GM21528 (cell line): Measurements from ENCODE around the gene NHSL2.
"Not testable (repeated sequence)": the region's sequence is repeated elsewhere in the genome, so short reads cannot be mapped to it uniquely, and the experiment has no call there.

Experiments used
- ATAC-seq: cut with Tn5 transposase; IDR thresholded peaks from one replicate; pipeline ENCODE4 v1.9.1; 2021; ENCODE audit warnings: mild to moderate bottlenecking, moderate library complexity; ENCODE audit not compliant: unreplicated experiment, low FRiP score

The NHSL2 gene

DNA sequence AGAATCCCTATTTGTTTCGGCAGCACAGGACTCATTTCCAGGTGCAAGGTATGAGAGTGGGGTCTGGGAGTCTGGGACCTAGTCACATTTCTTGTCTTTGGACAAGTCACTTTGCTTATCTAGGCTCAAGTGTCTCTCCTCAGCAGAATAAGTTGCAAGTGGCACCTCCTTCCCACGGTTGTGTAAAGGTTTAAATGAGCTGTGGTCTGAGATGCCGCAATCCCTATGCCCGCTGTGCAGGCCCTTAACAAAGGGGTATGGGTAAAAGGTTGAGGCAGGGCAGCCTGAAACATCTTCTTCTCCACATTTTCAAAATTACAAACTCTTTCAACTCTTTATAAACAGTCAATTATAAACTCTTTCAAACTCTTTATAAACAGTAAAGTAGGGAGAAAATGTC, 127.4 kb downstream of the NHSL2 start:
- ATAC-seq: no peak

DNA sequence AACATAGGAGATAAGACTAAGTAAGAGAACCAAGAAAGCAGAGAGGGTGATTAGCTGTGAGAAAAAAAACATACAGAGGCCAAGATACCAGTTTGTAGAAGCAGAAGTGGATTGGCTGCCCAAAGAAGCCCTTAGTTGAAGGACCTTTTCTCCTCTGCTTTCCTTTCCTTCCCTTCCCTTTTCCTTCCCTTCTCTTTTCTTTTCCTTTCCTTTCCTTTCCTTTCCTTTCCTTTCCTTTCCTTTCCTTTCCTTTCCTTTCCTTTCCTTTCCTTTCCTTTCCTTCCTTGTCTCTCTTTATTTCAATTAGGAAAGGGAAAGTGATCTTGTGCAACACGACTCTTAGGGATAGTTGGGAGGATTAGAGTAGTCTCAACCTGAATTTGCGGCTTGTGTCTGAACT, 128.2 kb downstream of the NHSL2 start:
- ATAC-seq: no peak

DNA sequence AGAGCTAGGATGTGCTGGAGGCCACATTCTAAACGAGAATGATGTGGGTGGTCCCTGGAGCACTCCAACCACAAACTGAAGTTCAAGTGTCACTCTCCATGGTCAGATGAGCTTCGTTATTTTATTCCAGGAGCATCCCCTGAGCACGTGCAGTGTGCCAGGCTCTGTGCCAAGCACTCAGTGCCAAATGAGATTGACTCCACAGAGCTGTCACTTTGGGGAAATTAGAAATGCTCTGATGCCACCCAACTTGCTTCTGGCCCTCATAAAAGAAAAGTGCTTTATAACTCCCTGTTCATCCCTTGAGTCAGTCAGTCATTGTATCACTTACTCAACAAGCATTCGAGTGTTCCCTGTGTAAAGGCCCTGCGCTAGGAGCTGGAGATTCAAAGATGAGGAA, 129.9 kb downstream of the NHSL2 start:
- ATAC-seq: no peak

DNA sequence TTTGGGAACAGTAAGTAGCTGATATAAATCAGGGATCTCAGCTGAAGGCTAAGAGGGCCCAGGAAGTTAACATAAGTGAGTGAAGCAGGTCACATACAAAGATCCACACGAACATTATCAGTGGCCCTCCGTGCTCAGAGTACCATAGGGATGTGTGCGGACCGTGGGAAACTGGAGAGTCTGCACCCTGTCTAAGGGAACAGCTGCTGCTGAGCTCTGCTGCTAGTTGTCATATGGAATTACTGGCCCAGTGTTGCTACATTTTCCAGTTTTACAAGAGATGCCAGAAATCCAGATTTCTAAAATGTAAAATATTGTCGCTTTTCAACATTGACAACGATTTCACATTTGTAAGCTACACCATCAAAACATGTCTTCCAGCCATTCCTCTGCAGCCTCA, 130.5 kb downstream of the NHSL2 start:
- ATAC-seq: no peak

DNA sequence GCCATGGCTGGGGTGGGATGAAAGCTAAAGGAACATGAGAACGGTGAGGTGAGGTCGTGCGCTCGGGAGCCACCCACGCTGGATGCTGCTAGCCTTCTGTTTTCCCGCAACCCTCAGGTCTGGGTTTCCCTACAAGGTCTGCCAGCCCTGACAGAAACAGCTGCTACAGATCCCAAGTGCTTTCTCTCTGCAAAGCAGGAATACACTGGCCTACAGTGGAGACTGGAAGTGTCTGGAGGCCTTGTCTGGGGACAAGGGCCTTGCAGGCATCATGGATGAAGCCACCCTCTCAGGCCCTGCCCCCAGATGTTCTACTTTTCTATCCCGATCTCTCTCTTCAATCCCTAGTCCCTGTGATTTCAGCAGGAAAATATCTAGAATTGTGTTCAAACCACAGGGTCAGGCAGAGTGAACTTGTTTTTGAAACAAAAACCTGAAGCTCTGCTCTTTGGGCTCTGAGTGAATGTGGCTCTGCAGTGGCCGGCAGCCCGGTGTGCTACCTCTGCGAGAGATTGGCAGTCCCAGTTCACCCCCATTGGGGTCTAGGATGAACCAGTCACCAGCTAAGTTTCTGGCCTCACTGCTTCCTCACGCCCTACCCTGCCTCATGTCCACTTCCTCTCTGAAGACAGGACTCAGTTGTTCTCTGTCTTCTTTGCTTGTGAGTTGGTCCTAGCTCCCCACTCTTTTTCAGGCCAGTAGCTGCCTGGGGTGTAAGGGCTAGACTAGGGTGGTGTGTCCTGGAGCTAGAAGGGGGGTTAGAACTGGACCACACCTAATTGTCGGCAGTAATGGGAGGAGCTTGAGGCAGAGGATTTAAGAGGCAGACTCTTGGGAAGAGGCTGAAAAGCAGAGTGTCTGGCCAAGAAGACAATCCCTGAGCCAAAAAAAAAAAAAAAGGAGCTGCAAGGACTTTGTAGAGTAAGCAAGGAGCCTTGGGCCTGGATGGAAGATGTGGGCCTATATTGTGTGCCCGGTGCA, 131.5 kb downstream of the NHSL2 start:
- ATAC-seq: no peak

DNA sequence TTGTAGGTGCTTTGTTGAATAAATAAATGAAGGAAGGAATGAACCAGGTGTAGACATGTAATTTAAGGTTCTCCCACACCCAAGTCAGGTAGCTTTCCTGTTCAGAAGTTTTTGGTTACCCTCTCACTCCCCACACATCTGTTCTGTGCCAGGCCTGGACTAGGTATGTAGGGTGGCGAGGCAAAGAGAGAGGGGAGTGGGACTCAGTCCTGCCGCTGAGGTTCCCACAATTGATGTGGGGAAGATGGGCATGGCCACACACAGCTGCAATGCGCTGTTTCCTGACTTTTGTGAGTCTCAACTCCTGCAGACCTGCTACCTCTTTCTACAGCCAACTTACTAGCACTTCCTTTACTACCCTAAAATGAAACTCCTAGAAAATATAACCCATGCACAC, 132.2 kb downstream of the NHSL2 start:
- no peak for ATAC-seq

DNA sequence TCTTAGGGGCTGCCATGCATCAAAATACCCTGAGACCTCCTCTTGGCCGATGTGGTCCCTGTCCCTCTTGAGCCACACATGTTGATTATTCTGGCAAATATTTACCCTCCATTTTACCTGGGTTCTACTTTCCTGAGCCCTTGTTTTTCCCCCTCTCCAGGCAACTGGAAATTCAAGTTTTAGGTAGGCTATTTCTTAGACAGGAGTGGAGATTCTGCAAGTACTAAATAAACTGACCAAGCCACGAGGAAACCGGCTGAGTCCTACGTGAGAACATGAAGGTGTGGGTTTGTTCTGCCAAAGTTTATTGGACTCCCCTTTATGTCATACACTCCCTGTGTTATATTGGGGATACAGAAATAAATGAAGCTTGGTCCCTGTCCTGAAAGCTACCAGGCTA, 133.0 kb downstream of the NHSL2 start:
- no peak for ATAC-seq

DNA sequence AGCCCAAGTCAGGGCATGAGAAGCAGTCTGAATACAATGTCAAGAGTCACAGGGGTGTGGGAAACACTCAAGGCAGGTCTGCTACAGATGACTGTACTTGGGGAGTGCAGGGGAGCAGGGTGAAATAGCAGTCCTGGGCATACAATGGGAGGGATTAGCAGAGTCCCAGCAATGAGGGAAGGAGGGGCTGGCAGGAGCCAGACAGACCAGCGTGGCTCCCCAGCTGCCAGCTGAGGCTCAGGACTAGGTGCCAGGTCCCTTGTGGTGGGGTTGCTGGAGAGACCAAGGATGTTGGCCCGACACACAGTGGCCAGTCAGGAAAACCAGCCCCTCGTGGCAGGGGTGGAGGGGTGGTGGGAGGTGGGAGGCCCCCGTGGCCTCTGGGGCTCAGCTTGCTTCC, 134.5 kb downstream of the NHSL2 start:
- ATAC-seq: no peak

DNA sequence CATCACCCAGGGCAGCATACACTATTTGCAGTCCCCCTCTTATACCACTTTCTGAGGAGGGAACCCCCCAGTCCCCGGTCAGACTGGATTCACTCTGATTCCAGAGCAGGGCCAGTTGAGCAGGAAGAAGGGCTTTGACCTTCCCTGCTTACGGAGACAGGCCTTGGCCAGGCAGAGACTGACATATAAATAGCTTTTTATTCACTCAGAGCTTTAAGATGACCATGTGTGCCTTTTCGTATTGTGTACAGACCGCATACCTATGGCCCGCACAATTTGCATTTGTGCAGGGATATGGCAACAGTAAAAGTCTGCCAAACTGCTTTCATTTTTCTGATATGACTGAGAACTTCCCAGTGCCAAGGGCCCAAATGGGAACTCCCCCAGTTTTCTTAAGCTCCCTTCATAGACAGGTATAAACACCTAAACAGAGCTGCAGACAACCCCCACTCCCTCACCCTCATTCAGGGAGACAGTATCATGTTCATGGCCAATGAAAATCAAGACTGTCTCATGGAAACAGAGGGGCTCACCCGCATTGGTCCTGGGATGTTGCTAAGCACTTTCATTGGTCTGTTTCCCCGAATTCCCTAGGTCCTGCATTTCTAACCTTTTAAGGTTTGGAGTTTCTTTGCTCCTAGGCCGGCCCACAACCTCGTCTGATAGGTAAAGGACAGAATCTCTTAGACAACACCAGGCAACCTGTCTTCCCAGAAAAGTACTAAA, 135.1 kb downstream of the NHSL2 start:
- ATAC-seq: no peak

DNA sequence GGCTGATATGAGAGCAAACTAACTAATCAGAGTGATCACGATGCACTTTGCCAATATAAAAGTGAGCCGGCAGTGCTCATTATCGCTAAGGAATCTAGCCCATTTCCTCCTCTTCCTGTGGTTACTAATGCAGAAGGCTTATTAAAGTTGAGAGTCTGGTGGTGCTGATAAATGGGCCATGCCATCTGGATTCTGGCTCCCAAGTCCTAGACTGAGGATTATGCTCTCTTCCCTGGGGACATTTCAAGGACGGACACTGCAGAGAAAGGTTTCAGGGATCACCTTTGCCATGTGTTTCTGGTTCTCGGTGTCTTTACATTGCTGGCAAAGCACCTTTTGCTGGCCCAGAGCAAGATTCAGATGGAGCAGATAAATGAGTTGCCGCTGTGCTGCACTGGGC, 135.8 kb downstream of the NHSL2 start:
- no peak for ATAC-seq

DNA sequence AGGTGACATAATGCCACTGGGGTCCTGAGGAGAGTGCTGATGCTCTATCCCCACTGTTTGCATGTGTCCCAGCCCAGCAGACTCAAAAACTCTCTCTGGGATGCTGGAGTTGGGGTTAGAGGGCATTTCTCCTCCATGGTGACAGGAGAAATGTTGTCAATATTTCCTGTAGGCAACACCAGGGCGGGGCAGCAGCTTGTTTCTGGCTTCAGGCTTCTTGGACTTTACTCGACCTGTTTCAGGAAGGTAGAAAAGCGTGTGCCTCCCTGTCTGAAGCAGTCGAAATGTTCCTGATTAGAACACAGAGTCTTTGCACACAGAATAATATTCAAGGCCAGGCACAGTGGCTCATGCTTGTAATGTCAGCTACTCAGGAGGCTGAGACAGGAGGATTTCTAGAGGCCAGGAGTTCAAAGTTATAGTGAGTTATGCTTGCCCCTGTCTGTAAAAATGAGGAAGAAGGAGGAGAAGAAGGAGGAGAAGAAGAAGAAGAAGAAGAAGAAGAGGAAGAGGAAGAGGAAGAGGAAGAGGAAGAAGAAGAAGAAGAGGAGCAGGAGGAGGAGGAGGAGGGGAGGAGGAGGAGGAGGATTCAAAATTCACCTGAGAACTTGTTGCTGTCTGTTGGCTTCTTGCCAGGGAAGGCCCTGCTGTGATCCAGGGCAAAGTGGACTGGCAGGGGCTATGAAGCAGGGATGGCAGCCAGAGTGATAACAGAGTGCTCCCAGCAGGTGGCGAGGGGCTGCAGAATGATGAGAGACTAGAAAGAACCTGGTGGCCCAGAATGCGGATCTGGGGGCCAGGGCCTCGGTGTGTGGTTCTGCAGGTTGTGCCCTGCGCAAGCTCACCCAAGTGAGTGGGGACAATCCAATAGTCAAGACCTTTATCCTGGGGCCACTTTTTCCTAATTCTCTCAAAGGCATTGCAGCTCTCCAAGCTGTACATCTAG, 138.1 kb downstream of the NHSL2 start:
- no peak for ATAC-seq

DNA sequence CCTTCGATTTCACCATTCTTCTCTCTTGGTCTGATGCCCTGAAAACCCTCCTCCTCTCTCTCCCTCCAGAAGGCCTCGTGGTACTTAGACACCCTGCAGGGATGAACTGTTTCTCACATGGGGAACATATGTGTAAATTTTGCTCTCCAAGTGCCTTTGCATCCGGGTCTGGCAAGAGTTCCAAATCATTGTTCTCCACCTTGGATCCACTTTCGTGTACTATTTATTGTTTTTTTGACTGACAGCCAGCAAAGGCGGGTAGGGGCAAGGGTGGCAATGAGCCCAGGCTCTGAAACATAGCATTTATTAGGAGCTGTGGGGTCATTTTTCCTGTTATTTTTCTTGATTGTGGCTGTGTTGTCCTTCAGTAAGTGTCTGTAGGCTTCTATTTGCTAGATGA, 139.4 kb downstream of the NHSL2 start:
- no peak for ATAC-seq

DNA sequence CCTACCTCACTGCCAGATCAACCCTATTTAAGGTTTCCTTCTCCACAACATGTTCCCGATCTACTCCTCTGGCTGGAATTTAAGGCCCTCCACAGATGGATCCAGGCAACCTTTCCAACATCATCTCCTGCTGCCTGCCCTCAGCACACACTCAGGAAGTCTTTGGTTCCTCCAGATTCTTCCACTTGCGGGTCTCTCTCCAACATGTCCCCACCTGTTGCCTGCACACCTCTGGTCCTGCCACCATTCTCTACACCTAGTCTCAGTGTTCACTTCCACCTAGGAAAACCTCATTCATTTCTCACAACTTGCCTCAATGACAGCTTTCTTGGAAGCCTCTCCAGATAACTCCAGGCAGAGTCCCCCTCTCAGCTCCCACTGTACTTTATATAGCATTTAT, 140.9 kb downstream of the NHSL2 start:
- no peak for ATAC-seq

DNA sequence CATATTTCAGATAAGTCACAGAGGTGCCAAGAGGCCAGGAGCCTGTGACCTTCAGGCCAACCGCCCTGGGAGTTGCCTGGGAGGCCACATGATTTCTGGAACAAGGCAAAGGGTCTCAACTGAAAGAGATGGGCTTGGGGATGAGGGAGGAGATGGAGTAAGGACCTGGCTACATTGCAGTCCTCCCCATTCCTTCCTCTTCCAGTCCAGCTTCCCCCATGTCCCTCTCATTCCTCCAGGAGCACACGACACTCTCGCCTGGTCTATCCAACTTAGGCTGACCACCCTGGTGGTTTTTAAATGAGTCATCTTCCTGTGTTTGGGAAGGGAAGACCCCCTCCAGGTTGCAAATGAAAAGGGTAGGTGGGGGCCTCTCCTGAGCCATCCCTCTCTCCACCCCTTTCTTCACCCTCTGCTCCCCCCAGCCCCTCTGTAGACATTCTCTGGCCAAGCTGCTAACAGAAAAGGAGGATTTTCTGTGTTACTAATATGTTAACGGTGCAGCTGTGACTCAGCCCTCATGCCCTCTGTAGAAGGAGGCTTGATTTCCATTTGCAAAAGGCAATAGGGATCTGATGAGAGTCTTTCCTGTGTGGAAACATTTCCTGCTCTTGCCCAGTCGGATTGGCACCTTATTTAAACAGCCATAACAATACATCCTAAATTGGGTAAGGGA, 141.9 kb downstream of the NHSL2 start:
- ATAC-seq: no peak

DNA sequence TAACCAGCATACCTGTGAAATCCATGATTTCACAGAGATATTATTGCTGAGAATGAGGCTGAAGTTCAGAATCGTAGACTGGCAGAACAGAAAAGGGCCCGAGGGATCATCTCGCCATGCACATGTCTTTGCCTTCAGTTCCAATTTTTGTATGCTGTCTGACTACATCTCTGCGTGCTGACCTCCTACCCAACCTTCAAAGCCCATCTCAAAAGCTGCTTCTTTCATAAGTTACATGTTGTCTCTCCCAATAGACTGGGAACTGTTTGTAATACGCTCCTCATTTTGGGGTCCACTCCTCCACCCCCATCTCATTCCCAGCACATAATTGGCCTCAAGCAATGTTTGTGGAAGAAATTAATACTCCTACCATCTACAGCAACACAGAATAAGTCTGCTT, 142.9 kb downstream of the NHSL2 start:
- no peak for ATAC-seq

DNA sequence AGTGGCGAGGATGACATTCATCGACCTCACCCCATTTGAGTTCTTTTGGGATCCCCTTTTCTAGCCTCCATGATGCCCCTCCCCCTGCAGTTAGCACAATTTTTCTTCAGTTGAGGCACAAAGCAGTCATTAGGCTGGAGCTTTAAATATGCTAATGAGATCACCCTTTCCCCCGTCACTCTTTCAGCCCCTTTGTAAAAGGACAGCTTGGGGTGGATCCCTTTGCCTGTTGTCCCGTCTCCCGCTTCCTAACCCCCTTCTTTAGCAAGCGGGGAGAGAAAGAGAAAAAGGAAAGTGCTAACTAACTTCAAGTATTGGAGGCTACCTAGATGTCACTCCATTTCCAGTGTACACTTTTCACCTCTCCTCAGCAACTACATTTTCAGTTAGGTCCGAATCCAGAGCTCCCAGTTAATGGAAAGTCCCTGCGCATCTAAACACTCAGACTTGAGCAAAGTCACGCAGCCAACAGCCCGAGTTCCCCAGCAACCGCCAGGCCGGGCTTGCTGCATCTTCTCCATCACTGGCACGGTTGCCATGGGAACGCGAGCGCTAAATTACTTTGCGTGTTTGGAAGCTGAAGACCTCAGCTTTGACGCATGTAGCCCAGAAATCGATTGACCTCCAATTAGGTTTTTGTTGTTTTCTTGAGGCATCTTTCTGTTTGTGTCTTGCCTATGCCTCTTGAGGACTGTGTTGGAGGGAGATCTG, 144.3 kb downstream of the NHSL2 start:
- no peak for ATAC-seq

DNA sequence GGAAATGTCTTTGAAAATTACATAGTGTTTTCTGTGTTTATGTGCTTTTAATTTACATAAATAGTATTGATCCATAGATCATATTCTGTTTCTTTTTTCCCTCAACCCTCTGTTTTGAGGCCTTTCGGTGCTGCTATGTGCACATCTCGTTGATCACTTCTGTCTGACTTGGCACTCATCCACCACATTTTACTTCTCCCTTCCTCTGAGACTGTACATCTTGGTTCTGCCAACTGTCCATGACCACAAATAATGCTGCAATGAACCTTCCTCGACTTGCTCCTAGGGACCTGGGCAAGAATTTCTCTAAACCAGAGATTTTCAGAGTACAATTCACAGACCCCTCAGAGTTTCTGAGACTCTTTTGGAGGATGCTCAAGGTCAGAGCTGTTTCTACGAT, 146.7 kb downstream of the NHSL2 start:
- ATAC-seq: no peak

DNA sequence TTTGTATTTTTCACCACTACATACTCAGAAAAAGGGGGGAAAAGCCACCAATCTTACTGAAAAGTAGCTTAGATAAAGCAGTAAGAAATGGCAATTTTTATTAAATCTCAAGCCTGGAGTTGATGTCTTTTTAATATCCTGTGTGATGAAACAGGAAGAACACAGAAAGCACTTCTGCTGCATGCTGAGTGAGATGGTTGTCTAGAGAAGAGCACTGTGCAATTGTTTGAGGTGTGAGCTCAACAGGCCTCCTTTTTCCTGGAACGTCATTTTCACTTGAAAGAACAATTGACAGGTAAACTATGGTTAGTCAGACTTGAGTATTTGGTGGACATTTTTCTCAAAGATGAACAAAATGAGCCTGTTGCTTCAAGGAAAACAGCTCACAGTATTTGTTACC, 147.2 kb downstream of the NHSL2 start:
- no peak for ATAC-seq

DNA sequence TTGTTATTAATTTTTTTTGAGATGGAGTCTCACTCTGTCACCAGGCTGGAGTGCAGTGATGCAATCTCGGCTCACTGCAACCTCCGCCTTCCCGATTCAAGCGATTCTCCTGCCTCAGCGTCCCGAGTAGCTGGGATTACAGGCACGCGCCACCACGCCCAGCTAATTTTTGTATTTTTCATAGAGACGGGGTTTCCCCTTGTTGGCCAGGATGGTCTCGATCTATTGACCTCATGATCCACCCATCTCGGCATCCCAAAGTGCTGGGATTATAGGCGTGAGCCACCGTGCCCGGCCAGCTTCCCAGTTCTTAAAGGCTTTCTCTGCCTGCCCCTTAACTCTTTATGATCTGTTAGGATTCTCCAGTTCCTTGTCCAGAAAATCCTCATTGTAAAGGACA, 147.7 kb downstream of the NHSL2 start:
- not testable (repeated sequence) for ATAC-seq
